SU-DHL-6 (cell line): ENCODE results near the gene SUCLG2.

Experiments used
- H2AFZ ChIP-seq: fragments of 200-600 bp; sonication (generic); 2 replicates; pipeline ENCODE4 v1.6.1; 2014; ENCODE audit warnings: low read depth, mild to moderate bottlenecking, moderate library complexity, mixed read lengths, antibody characterized with exemption, low read length; ENCODE audit not compliant: severe bottlenecking
- H3F3A ChIP-seq: fragments of 200-600 bp; shearing (Covaris generic); 2 replicates; pipeline ENCODE4 v1.6.0; 2016; ENCODE audit warnings: antibody characterized with exemption, mild to moderate bottlenecking; ENCODE audit not compliant: insufficient read depth
- H3K27ac ChIP-seq: fragments of 200-600 bp; sonication (generic); 2 replicates; pipeline ENCODE4 v1.5.1; 2016; ENCODE audit warnings: low read depth, mild to moderate bottlenecking, low read length, moderate library complexity, mixed read lengths
- H3K27me3 ChIP-seq: fragments of 200-600 bp; sonication (generic), shearing (Covaris generic); 2 replicates; pipeline ENCODE4 v1.6.0; 2014; ENCODE audit warnings: mild to moderate bottlenecking, low read length
- H3K36me3 ChIP-seq: fragments of 200-600 bp; sonication (generic); 2 replicates; pipeline ENCODE4 v1.6.1; 2014; ENCODE audit warnings: mild to moderate bottlenecking, low read length, mixed read lengths
- H3K4me2 ChIP-seq: fragments of 300-600, 200-600 bp; shearing (Covaris generic), sonication (generic); 2 replicates; pipeline ENCODE4 v1.6.0; 2014; ENCODE audit warnings: low read length, low read depth, mild to moderate bottlenecking; ENCODE audit not compliant: poor library complexity, severe bottlenecking
- H3K4me3 ChIP-seq: fragments of 200-600 bp; sonication (generic); 2 replicates; pipeline ENCODE4 v1.5.1; 2014; ENCODE audit warnings: antibody characterized with exemption, low read length, mild to moderate bottlenecking, mixed read lengths; ENCODE audit not compliant: insufficient read depth, poor library complexity, severe bottlenecking
- H3K79me2 ChIP-seq: fragments of 200-600 bp; sonication (generic); 2 replicates; pipeline ENCODE4 v1.6.1; 2014; ENCODE audit warnings: mild to moderate bottlenecking, low read length, moderate library complexity; ENCODE audit not compliant: insufficient read depth
- H3K9ac ChIP-seq: fragments of 200-600 bp; sonication (generic); 2 replicates; pipeline ENCODE4 v1.7.0; 2014; ENCODE audit warnings: mild to moderate bottlenecking, low read length
- H3K9me2 ChIP-seq: fragments of 200-600 bp; sonication (generic); replicated peaks from 2 replicates; pipeline ENCODE4 v1.6.1; 2014; ENCODE audit warnings: low read length; ENCODE audit not compliant: insufficient read depth
- H3K9me3 ChIP-seq: fragments of 200-600 bp; sonication (generic); 2 replicates; pipeline ENCODE4 v1.6.1; 2014; ENCODE audit warnings: low read length, mixed read lengths; ENCODE audit not compliant: insufficient read depth
- H4K20me1 ChIP-seq: fragments of 200-600 bp; sonication (generic); 2 replicates; pipeline ENCODE4 v1.6.1; 2014; ENCODE audit warnings: low read depth, mild to moderate bottlenecking, antibody characterized with exemption, low read length, moderate library complexity, mixed read lengths
- EZH2phosphoT487 ChIP-seq: fragments of 200-600 bp; sonication (generic), shearing (Covaris generic); conservative IDR thresholded peaks from 2 replicates; pipeline ENCODE4 v1.6.1; 2018; ENCODE audit warnings: mild to moderate bottlenecking, antibody characterized with exemption, low read length, moderate library complexity, mixed read lengths
- TF ChIP-seq, protein P1 (sequence below): fragments of 200-600 bp; sonication (generic); IDR thresholded peaks from one replicate; pipeline ENCODE4 v1.5.1; 2017; ENCODE audit warnings: antibody characterized with exemption, mild to moderate bottlenecking, low read length, moderate library complexity; ENCODE audit not compliant: insufficient read depth, poor library complexity, severe bottlenecking

The SUCLG2 gene

DNA sequence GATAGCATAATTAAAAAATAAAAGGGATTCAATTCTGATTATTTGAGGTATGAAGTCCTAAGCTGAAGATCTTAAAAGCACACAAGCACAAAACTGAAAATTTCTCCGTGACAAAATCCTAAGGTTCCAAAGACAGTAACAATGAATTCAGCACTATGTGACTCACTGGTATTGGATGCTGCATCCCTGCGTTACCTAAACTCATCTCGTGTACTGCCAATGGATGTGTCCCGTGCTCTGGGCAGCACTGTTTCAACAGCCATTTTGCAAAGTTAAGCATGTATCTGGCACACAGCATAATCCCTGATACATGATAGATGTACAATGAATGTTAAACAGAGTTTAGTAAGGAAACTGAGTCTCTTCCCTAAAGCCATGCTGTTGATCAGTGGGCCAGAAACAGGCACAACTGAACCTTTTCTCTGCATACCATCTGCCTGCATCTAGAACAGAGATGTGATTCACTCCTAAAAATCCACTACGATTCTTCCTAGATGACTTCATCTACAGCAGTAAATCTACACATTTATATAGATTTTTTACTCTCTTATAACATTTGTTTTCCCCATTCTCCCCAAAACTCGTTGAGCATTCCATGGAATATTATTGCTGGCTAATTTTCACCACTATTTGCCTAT, 14.3 kb downstream of the SUCLG2 start:
- H3K27me3 ChIP-seq: no peaks in the 10 kb centered on the region
- no peaks in the 10 kb centered on the region for H3K9me2 ChIP-seq
- H3K4me2 ChIP-seq: no peak overlapping the region
- no peak overlapping the region for H3K9ac ChIP-seq
- no peaks in the 10 kb centered on the region for H3K9me3 ChIP-seq
- H3F3A ChIP-seq: no peaks in the 10 kb centered on the region
- H4K20me1 ChIP-seq: no peaks in the 10 kb centered on the region; the same call in 1 of the 2 replicates
- H3K36me3 ChIP-seq: peaks cover 7% of the 10 kb centered on the region
- H2AFZ ChIP-seq: no peak overlapping the region
- TF ChIP-seq, protein P1, sequence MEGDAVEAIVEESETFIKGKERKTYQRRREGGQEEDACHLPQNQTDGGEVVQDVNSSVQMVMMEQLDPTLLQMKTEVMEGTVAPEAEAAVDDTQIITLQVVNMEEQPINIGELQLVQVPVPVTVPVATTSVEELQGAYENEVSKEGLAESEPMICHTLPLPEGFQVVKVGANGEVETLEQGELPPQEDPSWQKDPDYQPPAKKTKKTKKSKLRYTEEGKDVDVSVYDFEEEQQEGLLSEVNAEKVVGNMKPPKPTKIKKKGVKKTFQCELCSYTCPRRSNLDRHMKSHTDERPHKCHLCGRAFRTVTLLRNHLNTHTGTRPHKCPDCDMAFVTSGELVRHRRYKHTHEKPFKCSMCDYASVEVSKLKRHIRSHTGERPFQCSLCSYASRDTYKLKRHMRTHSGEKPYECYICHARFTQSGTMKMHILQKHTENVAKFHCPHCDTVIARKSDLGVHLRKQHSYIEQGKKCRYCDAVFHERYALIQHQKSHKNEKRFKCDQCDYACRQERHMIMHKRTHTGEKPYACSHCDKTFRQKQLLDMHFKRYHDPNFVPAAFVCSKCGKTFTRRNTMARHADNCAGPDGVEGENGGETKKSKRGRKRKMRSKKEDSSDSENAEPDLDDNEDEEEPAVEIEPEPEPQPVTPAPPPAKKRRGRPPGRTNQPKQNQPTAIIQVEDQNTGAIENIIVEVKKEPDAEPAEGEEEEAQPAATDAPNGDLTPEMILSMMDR: no peak
- H3K4me3 ChIP-seq: no peak overlapping the region
- peaks cover 38% of the 10 kb centered on the region; the same call in 1 of the 2 replicates for H3K79me2 ChIP-seq
- H3K27ac ChIP-seq: no peak overlapping the region

DNA sequence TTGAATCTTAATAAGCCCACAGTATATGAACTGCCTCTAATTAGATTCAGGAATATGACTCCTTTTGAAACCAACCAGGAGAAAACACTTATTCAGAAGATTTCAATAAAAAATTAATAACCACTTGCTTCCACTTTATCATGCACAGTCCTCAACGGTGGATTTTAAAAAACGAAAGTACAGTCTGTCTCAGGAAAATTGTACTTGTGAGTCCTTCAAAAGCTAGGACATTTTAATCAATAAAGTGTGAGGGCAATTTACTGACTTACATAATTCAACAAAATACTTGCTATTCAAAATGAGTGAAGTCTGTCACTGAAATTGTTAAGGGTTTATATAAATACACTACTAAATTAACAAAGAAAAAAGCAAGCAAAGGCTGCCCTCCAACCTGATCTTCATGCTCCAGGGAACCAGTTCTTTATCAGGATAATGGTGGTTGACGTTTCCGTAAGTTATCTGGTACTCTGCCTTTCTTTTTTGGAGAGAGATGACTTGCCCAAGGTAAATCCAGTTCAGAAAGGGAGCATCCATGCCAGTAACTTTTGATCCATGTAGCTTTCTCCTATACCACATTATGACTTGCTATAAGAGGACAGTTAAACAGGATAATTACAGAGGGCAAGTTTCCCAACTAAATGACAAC, 17.0 kb downstream of the SUCLG2 start:
- Histone ChIP-seq H2AFZ (no peak overlapping the region), H3K9me2 (no peaks in the 10 kb centered on the region), H3K27me3 (no peaks in the 10 kb centered on the region), H3K36me3 (peaks cover 7% of the 10 kb centered on the region), H3K79me2 (peaks cover 33% of the 10 kb centered on the region; the same call in 1 of the 2 replicates), H3K4me2 (no peak overlapping the region), H3K27ac (no peak overlapping the region), H3K4me3 (no peak overlapping the region), H4K20me1 (no peaks in the 10 kb centered on the region; the same call in 1 of the 2 replicates), H3K9ac (no peak overlapping the region), H3K9me3 (no peaks in the 10 kb centered on the region), H3F3A (no peaks in the 10 kb centered on the region)
- TF ChIP-seq, protein P1: no peak
- no peak for TF ChIP-seq EZH2phosphoT487

DNA sequence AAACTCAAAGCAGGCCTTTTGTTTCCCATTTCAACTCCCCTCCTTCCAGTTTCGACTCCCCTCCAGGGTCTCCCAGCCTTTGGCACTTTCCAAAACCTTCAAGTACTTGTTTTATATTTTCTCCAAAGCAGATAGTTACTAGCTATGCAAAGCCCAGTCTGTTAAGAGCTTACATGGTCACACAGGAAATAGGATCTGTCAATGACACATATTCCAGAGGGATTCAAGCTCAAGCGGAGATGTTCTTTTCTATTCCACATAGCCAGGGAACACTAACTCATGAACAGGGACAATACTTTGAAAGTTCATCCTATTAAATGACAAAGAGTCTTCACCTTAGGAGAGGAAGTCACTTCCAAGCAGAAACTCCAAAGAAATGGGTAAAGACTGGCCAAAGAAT, 18.6 kb downstream of the SUCLG2 start:
- Histone ChIP-seq H4K20me1 (no peaks in the 10 kb centered on the region; the same call in 1 of the 2 replicates), H3K79me2 (peaks cover 37% of the 10 kb centered on the region; the same call in 1 of the 2 replicates), H3K27me3 (no peaks in the 10 kb centered on the region), H3K36me3 (peaks cover 7% of the 10 kb centered on the region), H3K9me2 (no peaks in the 10 kb centered on the region), H3K9ac (no peak overlapping the region), H3F3A (no peaks in the 10 kb centered on the region), H3K4me2 (no peak overlapping the region), H3K27ac (no peak overlapping the region), H3K4me3 (no peak overlapping the region), H2AFZ (no peak overlapping the region), H3K9me3 (no peaks in the 10 kb centered on the region)
- TF ChIP-seq, protein P1: no peak
- TF ChIP-seq EZH2phosphoT487: no peak
